Loucy (cell line): ENCODE measurements around the gene SEMA3A.

Experiments
- H2AFZ ChIP-seq: fragments of 200-600 bp; sonication (generic); 2 replicates; pipeline ENCODE4 v1.6.0; 2016; ENCODE audit warnings: antibody characterized with exemption, mild to moderate bottlenecking, low read length, moderate library complexity
- H3F3A ChIP-seq: fragments of 200-600 bp; 2 replicates; pipeline ENCODE4 v1.6.0; 2016; ENCODE audit warnings: antibody characterized with exemption, low read depth, mild to moderate bottlenecking
- H3K27me3 ChIP-seq: fragments of 200-600 bp; sonication (generic); 2 replicates; pipeline ENCODE4 v1.6.1; 2014; ENCODE audit warnings: low read length, mild to moderate bottlenecking; ENCODE audit not compliant: insufficient read depth, poor library complexity, severe bottlenecking
- H3K36me3 ChIP-seq: fragments of 200-600 bp; sonication (generic); 2 replicates; pipeline ENCODE4 v1.6.1; 2016; ENCODE audit warnings: low read length; ENCODE audit not compliant: insufficient read depth
- H3K4me1 ChIP-seq: fragments of 200-600 bp; sonication (generic); 2 replicates; pipeline ENCODE4 v1.5.1; 2014; ENCODE audit warnings: low read length, mild to moderate bottlenecking; ENCODE audit not compliant: insufficient read depth, poor library complexity, severe bottlenecking
- H3K4me2 ChIP-seq: fragments of 200-600 bp; sonication (generic); 2 replicates; pipeline ENCODE4 v1.6.0; 2014; ENCODE audit warnings: antibody characterized with exemption, low read length, low read depth, mild to moderate bottlenecking; ENCODE audit not compliant: poor library complexity, severe bottlenecking
- H3K4me3 ChIP-seq: fragments of 200-600 bp; sonication (generic); 2 replicates; pipeline ENCODE4 v1.5.1; 2014; ENCODE audit warnings: low read length, mild to moderate bottlenecking, mixed read lengths; ENCODE audit not compliant: poor library complexity, severe bottlenecking
- H3K79me2 ChIP-seq: fragments of 200-600 bp; sonication (generic); 2 replicates; pipeline ENCODE4 v1.6.1; 2014; ENCODE audit warnings: low read length; ENCODE audit not compliant: insufficient read depth
- H3K9ac ChIP-seq: fragments of 200-600 bp; sonication (generic); 2 replicates; pipeline ENCODE4 v1.6.0; 2014; ENCODE audit warnings: mild to moderate bottlenecking, low read depth, low read length, moderate library complexity; ENCODE audit not compliant: poor library complexity, severe bottlenecking
- H3K9me2 ChIP-seq: fragments of 200-600 bp; sonication (generic); replicated peaks from 2 replicates; pipeline ENCODE4 v1.6.1; 2016; ENCODE audit warnings: low read depth, low read length, mixed read lengths
- H3K9me3 ChIP-seq: fragments of 200-600 bp; sonication (generic); 2 replicates; pipeline ENCODE4 v1.6.1; 2014; ENCODE audit warnings: mild to moderate bottlenecking, antibody characterized with exemption, low read length, low read depth; ENCODE audit not compliant: insufficient read depth
- H4K20me1 ChIP-seq: fragments of 200-600 bp; sonication (generic); 2 replicates; pipeline ENCODE4 v1.6.0; 2014; ENCODE audit warnings: antibody characterized with exemption, low read length, mild to moderate bottlenecking; ENCODE audit not compliant: insufficient read depth, poor library complexity, severe bottlenecking
- CTCF ChIP-seq: fragments of 200-600 bp; sonication (generic); conservative IDR thresholded peaks from 2 replicates; pipeline ENCODE4 v1.5.1; 2014; ENCODE audit warnings: mild to moderate bottlenecking, antibody characterized with exemption, low read length
- EZH2phosphoT487 ChIP-seq: fragments of 200-600 bp; IDR thresholded peaks from 2 replicates; pipeline ENCODE4 v1.6.1; 2018; ENCODE audit warnings: antibody characterized with exemption, mild to moderate bottlenecking, moderate library complexity, borderline replicate concordance

The SEMA3A gene

DNA sequence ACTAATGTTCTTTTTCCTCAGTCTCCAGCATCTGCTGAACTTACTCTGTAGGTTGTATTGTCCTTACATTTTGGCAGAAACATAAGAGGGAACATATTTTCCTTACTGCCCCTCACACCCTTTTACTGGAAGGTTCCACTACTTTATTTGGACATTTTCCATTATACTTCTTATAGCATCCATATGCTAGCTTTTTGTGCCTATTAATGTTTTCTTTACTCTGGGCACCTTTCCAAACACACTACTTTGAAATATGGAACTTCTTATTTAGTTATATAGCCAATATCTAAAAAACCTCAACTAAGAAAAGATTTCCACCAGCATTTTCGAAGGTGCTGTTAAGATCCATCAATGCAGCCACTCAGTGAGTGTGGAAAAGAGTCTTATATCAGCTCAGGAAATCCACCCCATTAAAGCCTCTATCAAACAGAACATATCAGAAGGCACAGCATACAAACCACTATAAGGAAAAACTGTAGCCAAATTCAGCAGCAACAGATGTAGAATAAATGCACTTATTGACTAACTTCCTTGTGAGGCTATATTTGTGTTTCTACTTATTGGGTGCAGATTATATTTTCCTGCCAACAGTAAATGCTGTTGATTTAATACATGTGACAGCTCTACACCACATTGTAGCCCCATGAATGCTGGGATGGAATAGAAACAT lies 273.2 kb downstream of the SEMA3A start:
- Histone ChIP-seq H3K4me2 (no peak overlapping the region), H3K4me3 (no peak overlapping the region), H3K9me2 (no peaks in the 10 kb centered on the region), H3K36me3 (no peaks in the 10 kb centered on the region), H3K9ac (no peak overlapping the region), H3K27me3 (no peaks in the 10 kb centered on the region), H3K79me2 (no peaks in the 10 kb centered on the region), H2AFZ (no peak overlapping the region), H3K9me3 (no peaks in the 10 kb centered on the region), H3K4me1 (no peaks in the 10 kb centered on the region), H3F3A (no peaks in the 10 kb centered on the region), H4K20me1 (no peaks in the 10 kb centered on the region)
- TF ChIP-seq CTCF (no peak), EZH2phosphoT487 (no peak)

DNA sequence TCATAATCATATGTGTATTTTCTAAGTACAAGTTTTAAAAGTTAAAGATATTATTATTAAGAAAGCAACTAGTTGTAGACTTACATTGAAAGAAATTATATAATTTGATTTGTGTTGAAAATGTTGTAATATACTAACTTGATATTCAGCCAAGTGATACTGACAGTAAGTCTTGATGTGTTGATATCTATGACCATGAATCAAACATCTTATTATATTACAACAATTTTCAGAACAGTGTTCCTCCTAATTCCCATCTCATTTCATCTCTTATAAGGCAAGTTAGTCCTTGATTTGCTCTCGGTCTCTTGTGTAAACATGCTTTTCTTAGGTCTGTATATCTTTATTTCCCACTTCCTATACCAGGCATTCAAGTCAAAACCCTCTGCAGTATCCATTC lies 276.4 kb downstream of the SEMA3A start:
- Histone ChIP-seq H3K4me2 (no peak overlapping the region), H3K9me2 (no peaks in the 10 kb centered on the region), H3K9ac (no peak overlapping the region), H2AFZ (no peak overlapping the region), H3K27me3 (no peaks in the 10 kb centered on the region), H3K36me3 (no peaks in the 10 kb centered on the region), H3K9me3 (no peaks in the 10 kb centered on the region), H4K20me1 (no peaks in the 10 kb centered on the region), H3K4me3 (no peak overlapping the region), H3K79me2 (no peaks in the 10 kb centered on the region), H3K4me1 (no peaks in the 10 kb centered on the region), H3F3A (no peaks in the 10 kb centered on the region)
- TF ChIP-seq EZH2phosphoT487 (no peak), CTCF (no peak)

DNA sequence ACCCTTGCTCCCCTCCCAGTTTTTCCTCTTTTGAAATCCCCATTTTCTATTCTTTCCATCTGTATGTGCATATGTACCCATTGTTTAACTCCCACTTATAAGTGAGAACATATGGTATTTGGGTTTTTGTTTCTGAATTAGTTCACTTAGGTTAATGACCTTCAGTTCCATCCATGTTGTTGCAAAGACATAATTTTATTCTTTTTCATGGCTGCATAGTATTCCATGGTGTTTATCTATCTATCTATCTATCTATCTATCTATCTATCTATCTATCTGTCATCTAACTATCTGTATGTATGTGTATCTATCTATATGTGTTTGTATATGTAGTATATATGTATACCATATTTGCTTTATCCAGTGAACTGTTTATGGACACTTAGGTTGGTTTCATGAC lies 281.4 kb downstream of the SEMA3A start:
- H3F3A ChIP-seq, result no peaks in the 10 kb centered on the region
- no peak overlapping the region for H3K4me3 ChIP-seq
- H3K9ac ChIP-seq, result no peak overlapping the region
- H2AFZ ChIP-seq, result no peak overlapping the region
- H3K4me1 ChIP-seq, result no peaks in the 10 kb centered on the region
- H3K27me3 ChIP-seq, result no peaks in the 10 kb centered on the region
- no peak overlapping the region for H3K4me2 ChIP-seq
- H4K20me1 ChIP-seq, result no peaks in the 10 kb centered on the region
- no peaks in the 10 kb centered on the region for H3K9me2 ChIP-seq
- no peaks in the 10 kb centered on the region for H3K36me3 ChIP-seq
- TF ChIP-seq CTCF, result no peak
- TF ChIP-seq EZH2phosphoT487, result no peak
- H3K9me3 ChIP-seq, result no peaks in the 10 kb centered on the region
- no peaks in the 10 kb centered on the region for H3K79me2 ChIP-seq
